ENCODE results near the gene GRID2.

GRID2 gene

DNA sequence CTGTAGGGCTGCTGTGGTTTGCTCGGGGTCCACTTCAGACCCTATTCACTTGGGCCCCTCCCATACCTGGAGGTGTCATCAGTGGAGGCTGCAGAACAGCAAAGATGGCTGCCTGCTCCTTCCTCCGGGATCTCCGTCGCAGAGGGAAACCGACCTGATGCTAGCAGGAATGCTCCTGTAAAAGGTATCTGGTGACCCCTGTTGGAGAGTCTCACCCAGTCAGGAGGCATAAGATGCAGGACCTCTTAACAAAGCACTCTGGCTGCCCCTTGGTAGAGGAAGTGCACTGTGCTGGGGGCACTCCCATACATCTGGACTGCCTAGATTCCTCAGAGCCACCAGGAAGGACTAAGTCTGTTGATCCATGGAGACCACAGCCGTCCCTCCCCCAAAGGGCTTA, 296.9 kb downstream of the GRID2 start:
- Histone ChIP-seq H2BK120ac (ENCODE audit: low read depth, low read length) (no peak overlapping the region), H2BK12ac (ENCODE audit: low read length) (no peak overlapping the region), H3K9ac (ENCODE audit: low read depth, low read length, poor library complexity) (no peak overlapping the region), H3K27ac (replicated peaks; ENCODE audit: low read length) (no peak overlapping the region), H3K14ac (ENCODE audit: low read length) (peak overlapping the region; percentile 17), H3K4me1 (ENCODE audit: control insufficient read depth in 2 of 2, insufficient read depth in 1 of 2, low read depth in 1 of 2, low read length in 2 of 2) (peaks cover 0 to 5% of the 10 kb centered on the region in 2 donors), H2AFZ (ENCODE audit: low read length) (peak overlapping the region; percentile 75), H3K36me3 (replicated peaks in 1 of 2; ENCODE audit: control insufficient read depth in 2 of 2, insufficient read depth in 2 of 2, low read length in 2 of 2) (no peaks in the 10 kb centered on the region), H3K4me2 (ENCODE audit: insufficient read depth, low read length, poor library complexity, severe bottlenecking) (no peak overlapping the region), H3K4me3 (ENCODE audit: low read length in 2 of 2) (no peak overlapping the region), H2AK5ac (ENCODE audit: low read depth, low read length) (no peak overlapping the region), H3K4ac (ENCODE audit: low read length) (no peak overlapping the region), H3K9me3 (replicated peaks in 1 of 2; ENCODE audit: control insufficient read depth in 2 of 2, insufficient read depth in 1 of 2, low read depth in 1 of 2, low read length in 2 of 2) (no peaks in the 10 kb centered on the region), H3K18ac (ENCODE audit: low read length) (no peak overlapping the region), H3K27me3 (ENCODE audit: control insufficient read depth in 3 of 3, insufficient read depth in 3 of 3, low read depth in 1 of 3, low read length in 3 of 3) (no peaks in the 10 kb centered on the region), H2BK5ac (ENCODE audit: low read length) (no peak overlapping the region), H4K8ac (ENCODE audit: low read depth, low read length) (no peak overlapping the region), H3K79me1 (ENCODE audit: low read depth, low read length) (no peaks in the 10 kb centered on the region), H4K91ac (ENCODE audit: low read depth, low read length, poor library complexity) (no peak overlapping the region), H2BK15ac (ENCODE audit: low read length) (peak overlapping the region; percentile 49), H3K23ac (ENCODE audit: low read depth, low read length, poor library complexity) (no peak overlapping the region)
- WGBS, 2 donors (ENCODE audit: extremely low coverage in 2 of 2, insufficient read length in 2 of 2, insufficient replicate concordance in 1 of 2): no CpG with 5 or more reads among the region's 6 CpGs
- no peak for DNase-seq (ENCODE audit: low spot score)

DNA sequence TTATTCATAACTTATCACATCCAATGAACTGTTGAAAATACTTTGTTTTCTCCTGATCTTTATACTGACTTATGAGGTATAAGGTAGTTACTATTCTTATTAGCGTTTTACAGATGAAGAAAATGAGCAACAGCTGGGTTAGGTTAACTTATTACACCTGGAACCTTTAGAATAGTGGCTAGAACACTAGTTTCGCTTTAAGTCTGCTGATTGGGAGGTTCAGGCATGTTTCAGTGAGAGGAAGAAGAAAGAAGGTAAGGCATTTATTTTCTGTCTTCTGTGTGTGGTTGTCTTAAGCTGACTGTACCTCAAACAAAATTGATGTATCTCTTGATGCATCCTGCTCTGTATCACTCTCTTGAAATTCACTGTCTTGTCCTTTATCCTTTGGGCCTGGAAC, 302.5 kb downstream of the GRID2 start:
- Histone ChIP-seq H3K27me3 (ENCODE audit: control insufficient read depth in 3 of 3, insufficient read depth in 3 of 3, low read depth in 1 of 3, low read length in 3 of 3) (no peaks in the 10 kb centered on the region), H4K8ac (ENCODE audit: low read depth, low read length) (no peak overlapping the region), H3K27ac (replicated peaks; ENCODE audit: low read length) (no peak overlapping the region), H3K4me3 (ENCODE audit: low read length in 2 of 2) (no peak overlapping the region), H2AFZ (ENCODE audit: low read length) (no peak overlapping the region), H3K4me1 (ENCODE audit: control insufficient read depth in 2 of 2, insufficient read depth in 1 of 2, low read depth in 1 of 2, low read length in 2 of 2) (no peaks in the 10 kb centered on the region), H3K79me1 (ENCODE audit: low read depth, low read length) (no peaks in the 10 kb centered on the region), H2AK5ac (ENCODE audit: low read depth, low read length) (no peak overlapping the region), H3K18ac (ENCODE audit: low read length) (no peak overlapping the region), H3K23ac (ENCODE audit: low read depth, low read length, poor library complexity) (no peak overlapping the region), H2BK5ac (ENCODE audit: low read length) (no peak overlapping the region), H3K9ac (ENCODE audit: low read depth, low read length, poor library complexity) (no peak overlapping the region), H3K4ac (ENCODE audit: low read length) (no peak overlapping the region), H3K4me2 (ENCODE audit: insufficient read depth, low read length, poor library complexity, severe bottlenecking) (no peak overlapping the region), H3K36me3 (replicated peaks in 1 of 2; ENCODE audit: control insufficient read depth in 2 of 2, insufficient read depth in 2 of 2, low read length in 2 of 2) (no peaks in the 10 kb centered on the region), H4K91ac (ENCODE audit: low read depth, low read length, poor library complexity) (no peak overlapping the region), H2BK12ac (ENCODE audit: low read length) (no peak overlapping the region), H3K14ac (ENCODE audit: low read length) (no peak overlapping the region), H2BK120ac (ENCODE audit: low read depth, low read length) (no peak overlapping the region), H3K9me3 (replicated peaks in 1 of 2; ENCODE audit: control insufficient read depth in 2 of 2, insufficient read depth in 1 of 2, low read depth in 1 of 2, low read length in 2 of 2) (no peaks in the 10 kb centered on the region), H2BK15ac (ENCODE audit: low read length) (no peak overlapping the region)
- DNase-seq (ENCODE audit: low spot score): no peak
- WGBS, 2 donors (ENCODE audit: extremely low coverage in 2 of 2, insufficient read length in 2 of 2, insufficient replicate concordance in 1 of 2): no CpG with 5 or more reads among the region's 2 CpGs

DNA sequence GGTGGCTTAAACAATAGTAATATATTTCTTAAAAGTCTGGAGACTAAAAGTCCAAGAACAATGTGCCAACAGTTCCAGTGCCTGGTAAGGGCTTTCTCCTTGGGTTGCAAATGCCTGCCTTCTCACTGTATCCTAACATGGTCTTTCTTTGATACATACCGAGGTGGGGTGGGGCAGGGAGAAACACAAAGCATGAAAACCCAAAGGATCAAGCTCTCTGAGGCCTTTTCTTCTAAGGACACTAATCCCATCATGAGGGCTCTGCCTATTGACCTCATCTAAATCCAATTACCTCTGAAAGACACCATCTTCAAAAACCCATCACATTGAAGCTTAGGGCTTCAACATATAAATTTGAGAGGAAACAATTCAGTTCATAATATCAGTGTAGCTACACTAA, 311.3 kb downstream of the GRID2 start:
- Histone ChIP-seq H3K9me3 (replicated peaks in 1 of 2; ENCODE audit: control insufficient read depth in 2 of 2, insufficient read depth in 1 of 2, low read depth in 1 of 2, low read length in 2 of 2) (no peaks in the 10 kb centered on the region), H4K8ac (ENCODE audit: low read depth, low read length) (no peak overlapping the region), H3K14ac (ENCODE audit: low read length) (no peak overlapping the region), H2BK12ac (ENCODE audit: low read length) (no peak overlapping the region), H3K4me2 (ENCODE audit: insufficient read depth, low read length, poor library complexity, severe bottlenecking) (no peak overlapping the region), H2AFZ (ENCODE audit: low read length) (no peak overlapping the region), H4K91ac (ENCODE audit: low read depth, low read length, poor library complexity) (no peak overlapping the region), H3K4ac (ENCODE audit: low read length) (no peak overlapping the region), H3K18ac (ENCODE audit: low read length) (no peak overlapping the region), H3K9ac (ENCODE audit: low read depth, low read length, poor library complexity) (no peak overlapping the region), H2BK5ac (ENCODE audit: low read length) (no peak overlapping the region), H3K27ac (replicated peaks; ENCODE audit: low read length) (no peak overlapping the region), H3K4me3 (ENCODE audit: low read length in 2 of 2) (no peak overlapping the region), H2BK15ac (ENCODE audit: low read length) (no peak overlapping the region), H3K79me1 (ENCODE audit: low read depth, low read length) (no peaks in the 10 kb centered on the region), H3K4me1 (ENCODE audit: control insufficient read depth in 2 of 2, insufficient read depth in 1 of 2, low read depth in 1 of 2, low read length in 2 of 2) (no peaks in the 10 kb centered on the region), H3K23ac (ENCODE audit: low read depth, low read length, poor library complexity) (no peak overlapping the region), H3K36me3 (replicated peaks in 1 of 2; ENCODE audit: control insufficient read depth in 2 of 2, insufficient read depth in 2 of 2, low read length in 2 of 2) (no peaks in the 10 kb centered on the region), H2AK5ac (ENCODE audit: low read depth, low read length) (no peak overlapping the region), H3K27me3 (ENCODE audit: control insufficient read depth in 3 of 3, insufficient read depth in 3 of 3, low read depth in 1 of 3, low read length in 3 of 3) (no peaks in the 10 kb centered on the region), H2BK120ac (ENCODE audit: low read depth, low read length) (no peak overlapping the region)
- DNase-seq (ENCODE audit: low spot score): peak; percentile 70
- no CpG with 5 or more reads among the region's 1 CpG for WGBS, 2 donors (ENCODE audit: extremely low coverage in 2 of 2, insufficient read length in 2 of 2, insufficient replicate concordance in 1 of 2)

DNA sequence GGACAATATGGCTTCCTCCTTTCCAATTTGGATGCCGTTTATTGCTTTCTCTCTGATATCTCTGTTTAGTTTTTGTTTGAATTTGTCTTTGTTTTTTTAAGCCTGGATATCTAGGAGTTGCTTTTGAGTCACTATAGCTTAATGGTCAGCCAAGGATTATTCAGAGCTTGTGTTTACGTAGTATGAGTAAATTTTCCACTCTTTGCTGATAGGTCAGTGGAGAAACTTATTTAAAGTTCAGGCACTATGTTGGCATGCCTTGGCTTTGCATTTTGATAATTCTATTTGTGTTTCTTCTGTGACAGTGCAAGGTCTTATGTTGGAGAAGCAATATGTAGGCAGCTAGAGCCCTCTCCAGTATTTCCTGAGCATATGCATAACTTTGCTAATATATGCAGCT, 315.2 kb downstream of the GRID2 start:
- no peak overlapping the region for H3K23ac ChIP-seq (ENCODE audit: low read depth, low read length, poor library complexity)
- no peaks in the 10 kb centered on the region for H3K36me3 ChIP-seq (replicated peaks in 1 of 2; ENCODE audit: control insufficient read depth in 2 of 2, insufficient read depth in 2 of 2, low read length in 2 of 2)
- H3K4me3 ChIP-seq (ENCODE audit: low read length in 2 of 2): no peak overlapping the region
- H3K4ac ChIP-seq (ENCODE audit: low read length): no peak overlapping the region
- no peak overlapping the region for H3K18ac ChIP-seq (ENCODE audit: low read length)
- H3K4me1 ChIP-seq (ENCODE audit: control insufficient read depth in 2 of 2, insufficient read depth in 1 of 2, low read depth in 1 of 2, low read length in 2 of 2): no peaks in the 10 kb centered on the region
- no peak overlapping the region for H2BK5ac ChIP-seq (ENCODE audit: low read length)
- H3K27ac ChIP-seq (replicated peaks; ENCODE audit: low read length): no peak overlapping the region
- no peaks in the 10 kb centered on the region for H3K9me3 ChIP-seq (replicated peaks in 1 of 2; ENCODE audit: control insufficient read depth in 2 of 2, insufficient read depth in 1 of 2, low read depth in 1 of 2, low read length in 2 of 2)
- no peaks in the 10 kb centered on the region for H3K79me1 ChIP-seq (ENCODE audit: low read depth, low read length)
- H3K4me2 ChIP-seq (ENCODE audit: insufficient read depth, low read length, poor library complexity, severe bottlenecking): no peak overlapping the region
- no peak overlapping the region for H3K14ac ChIP-seq (ENCODE audit: low read length)
- DNase-seq (ENCODE audit: low spot score): no peak
- no peaks in the 10 kb centered on the region for H3K27me3 ChIP-seq (ENCODE audit: control insufficient read depth in 3 of 3, insufficient read depth in 3 of 3, low read depth in 1 of 3, low read length in 3 of 3)
- no peak overlapping the region for H4K91ac ChIP-seq (ENCODE audit: low read depth, low read length, poor library complexity)
- H2BK15ac ChIP-seq (ENCODE audit: low read length): no peak overlapping the region
- no peak overlapping the region for H2BK12ac ChIP-seq (ENCODE audit: low read length)
- H2AK5ac ChIP-seq (ENCODE audit: low read depth, low read length): no peak overlapping the region
- no peak overlapping the region for H2BK120ac ChIP-seq (ENCODE audit: low read depth, low read length)
- H2AFZ ChIP-seq (ENCODE audit: low read length): peak overlapping the region; percentile 26
- no peak overlapping the region for H3K9ac ChIP-seq (ENCODE audit: low read depth, low read length, poor library complexity)
- H4K8ac ChIP-seq (ENCODE audit: low read depth, low read length): no peak overlapping the region
- no CpG with 5 or more reads among the region's 2 CpGs for WGBS, 2 donors (ENCODE audit: extremely low coverage in 2 of 2, insufficient read length in 2 of 2, insufficient replicate concordance in 1 of 2)

Measured in neuronal stem cell (in vitro differentiated cells).